A549 (cell line): Measurements from ENCODE around the gene ADAM12. TPM values are rescaled to one million over a fixed set of nuclear protein-coding genes. Genes with fewer than 3 reads are reported as not detected.

ENCODE experiments used
- ATAC-seq, 2 experiments: fragments of 200-7000 bp in 1 of 2; fragments of >200 bp in 1 of 2; cut with Nextera tagmentation in 1 of 2; cut with Tn5 transposase in 1 of 2; 3 replicates each; pipeline versions ENCODE4 v1.8.0 to v1.9.1; 2018 to 2020; ENCODE audit warnings: mild to moderate bottlenecking in 1 of 2, moderate library complexity in 1 of 2
- CTCF ChIA-PET: fragments of 300-600 bp; sonication (Branson Sonifier 250); formaldehyde crosslinking; extraction: SDS; loops from one replicate; lab custom pipeline; 2021; ENCODE audit warnings: antibody characterized with exemption, inconsistent platforms; lab: Yijun Ruan, JAX
- POLR2A ChIA-PET: fragments of 350-600 bp; formaldehyde crosslinking; extraction: SDS; loops from one replicate; lab custom pipeline; 2021; ENCODE audit warnings: antibody characterized with exemption, inconsistent platforms; lab: Yijun Ruan, JAX
- DNase-seq, 2 experiments: peaks; one replicate each; pipeline versions ENCODE4 v3.0.0 to v3.0.0-alpha.2; 2011 to 2016; ENCODE audit warnings: low read depth in 1 of 2, low spot score in 1 of 2
- FAIRE-seq: peaks from 2 replicates; lab custom pipeline; 2011; peaks lifted over from hg19 to GRCh38; lab: Jason Lieb, UNC
- H3K27ac ChIP-seq, 2 experiments: fragments of >200 bp; sonication (Bioruptor Twin); formaldehyde crosslinking; 3 replicates each; pipeline ENCODE4 v1.5.1; 2016 to 2017
- H3K4me1 ChIP-seq: fragments of >200 bp; sonication (Bioruptor Twin); formaldehyde crosslinking; 3 replicates; pipeline ENCODE4 v1.6.1; 2016
- H3K4me2 ChIP-seq: fragments of >200 bp; sonication (Bioruptor Twin); formaldehyde crosslinking; 3 replicates; pipeline ENCODE4 v1.6.1; 2016
- H3K4me3 ChIP-seq: fragments of >200 bp; sonication (Bioruptor Twin); formaldehyde crosslinking; 3 replicates; pipeline ENCODE4 v1.5.1; 2016
- H3K9me3 ChIP-seq: fragments of >200 bp; sonication (Bioruptor Twin); formaldehyde crosslinking; 3 replicates; pipeline ENCODE4 v1.6.1; 2016
- ATOH8 ChIP-seq: fragments of 250-450 bp; sonication (Bioruptor Pico); IDR thresholded peaks from 2 replicates; pipeline ENCODE4 v1.5.0; 2020; ENCODE audit warnings: low read depth, mild to moderate bottlenecking, moderate library complexity
- BHLHE40 ChIP-seq: IDR thresholded peaks from 2 replicates; pipeline ENCODE4 v1.6.1; 2012; ENCODE audit warnings: low read depth, low read length, inconsistent platforms
- CBX2 ChIP-seq: fragments of 200-600 bp; sonication (generic); IDR thresholded peaks from 2 replicates; pipeline ENCODE4 v1.6.1; 2016; ENCODE audit warnings: low read depth, mild to moderate bottlenecking, borderline replicate concordance
- CBX8 ChIP-seq: fragments of 200-600 bp; sonication (generic); IDR thresholded peaks from 2 replicates; pipeline ENCODE4 v1.6.1; 2016
- E2F6 ChIP-seq: IDR thresholded peaks from 2 replicates; pipeline ENCODE4 v1.6.1; 2012; ENCODE audit warnings: low read depth, borderline replicate concordance
- ELK1 ChIP-seq: fragments of 150-350 bp; IDR thresholded peaks from 2 replicates; pipeline ENCODE4 v1.6.1; 2014; ENCODE audit warnings: low read depth, mild to moderate bottlenecking, low read length
- EP300 ChIP-seq, 2 experiments: fragments of >200 bp; sonication (Bioruptor Twin); formaldehyde crosslinking; IDR thresholded peaks; 2 replicates in 1 of 2; 3 replicates in 1 of 2; pipeline ENCODE4 v1.6.1; 2016 to 2017
- ESRRA ChIP-seq: fragments of 150-350 bp; IDR thresholded peaks from 2 replicates; pipeline ENCODE4 v1.6.1; 2014; ENCODE audit warnings: mild to moderate bottlenecking, low read length, borderline replicate concordance
- FOXS1 ChIP-seq: fragments of 250-450 bp; sonication (Bioruptor Pico); IDR thresholded peaks from 2 replicates; pipeline ENCODE4 v1.5.0; 2020; ENCODE audit warnings: mild to moderate bottlenecking, moderate library complexity
- GATA3 ChIP-seq: IDR thresholded peaks from 2 replicates; pipeline ENCODE4 v1.6.1; 2012; ENCODE audit warnings: borderline replicate concordance
- HDAC2 ChIP-seq: fragments of 200-600 bp; sonication (generic); IDR thresholded peaks from 2 replicates; pipeline ENCODE4 v1.6.1; 2016
- HES2 ChIP-seq: fragments of >200 bp; sonication (Bioruptor Twin); formaldehyde crosslinking; IDR thresholded peaks from 2 replicates; pipeline ENCODE4 v1.6.1; 2016
- HOXB13 ChIP-seq: fragments of 250-450 bp; sonication (Bioruptor Pico); IDR thresholded peaks from 2 replicates; pipeline ENCODE4 v1.5.0; 2020; ENCODE audit warnings: low read depth, mild to moderate bottlenecking, moderate library complexity
- HOXB5 ChIP-seq: fragments of 250-450 bp; sonication (Bioruptor Pico); IDR thresholded peaks from 2 replicates; pipeline ENCODE4 v1.5.0; 2020; ENCODE audit warnings: mild to moderate bottlenecking, moderate library complexity
- JUN ChIP-seq, 2 experiments: fragments of >200 bp; sonication (Bioruptor Twin); formaldehyde crosslinking; IDR thresholded peaks; 2 replicates in 1 of 2; 3 replicates in 1 of 2; pipeline ENCODE4 v1.6.1; 2016 to 2017
- JUNB ChIP-seq: fragments of >200 bp; sonication (Bioruptor Twin); formaldehyde crosslinking; IDR thresholded peaks from 2 replicates; pipeline ENCODE4 v1.6.1; 2016
- KDM1A ChIP-seq: fragments of 200-600 bp; sonication (generic); IDR thresholded peaks from 2 replicates; pipeline ENCODE4 v1.6.1; 2016; ENCODE audit warnings: low read depth, mild to moderate bottlenecking
- KDM5A ChIP-seq: fragments of 200-600 bp; sonication (generic); IDR thresholded peaks from 2 replicates; pipeline ENCODE4 v1.6.1; 2016; ENCODE audit warnings: antibody characterized with exemption, mild to moderate bottlenecking
- MAFK ChIP-seq: fragments of 450-650 bp; IDR thresholded peaks from 2 replicates; pipeline ENCODE4 v1.6.1; 2014; ENCODE audit not compliant: partially characterized antibody
- MAX ChIP-seq: IDR thresholded peaks from 2 replicates; pipeline ENCODE4 v1.6.1; 2012
- NFE2L2 ChIP-seq: fragments of 150-350 bp; conservative IDR thresholded peaks from 2 replicates; pipeline ENCODE4 v1.6.1; 2014; ENCODE audit warnings: low read length
- NPAS2 ChIP-seq: fragments of 250-450 bp; sonication (Bioruptor Pico); IDR thresholded peaks from 2 replicates; pipeline ENCODE4 v1.8.0; 2022; ENCODE audit warnings: mild to moderate bottlenecking, moderate library complexity, borderline replicate concordance
- NR3C1 ChIP-seq: fragments of >200 bp; sonication (Bioruptor Twin); formaldehyde crosslinking; IDR thresholded peaks from 3 replicates; pipeline ENCODE4 v1.6.1; 2017
- RCOR1 ChIP-seq: fragments of 150-350 bp; IDR thresholded peaks from 2 replicates; pipeline ENCODE4 v1.6.1; 2014; ENCODE audit warnings: antibody characterized with exemption, low read length, low read depth
- RNF2 ChIP-seq: fragments of 200-600 bp; sonication (generic); IDR thresholded peaks from 2 replicates; pipeline ENCODE4 v1.6.1; 2016; ENCODE audit warnings: low read depth, mild to moderate bottlenecking, antibody characterized with exemption, moderate library complexity, borderline replicate concordance
- TFCP2L1 ChIP-seq: fragments of 250-450 bp; sonication (Bioruptor Pico); IDR thresholded peaks from 2 replicates; pipeline ENCODE4 v1.5.0; 2021; ENCODE audit warnings: mild to moderate bottlenecking
- TP53 ChIP-seq: fragments of 250-450 bp; sonication (Bioruptor Pico); IDR thresholded peaks from 2 replicates; pipeline ENCODE4 v1.5.0; 2021; ENCODE audit warnings: mild to moderate bottlenecking, moderate library complexity
- USF2 ChIP-seq: fragments of 450-650 bp; IDR thresholded peaks from 2 replicates; pipeline ENCODE4 v1.6.1; 2014; ENCODE audit warnings: antibody characterized with exemption
- ZC3H11A ChIP-seq: fragments of 450-650 bp; IDR thresholded peaks from 2 replicates; pipeline ENCODE4 v1.6.1; 2014; ENCODE audit warnings: antibody characterized with exemption, mild to moderate bottlenecking
- ZFP36 ChIP-seq: fragments of 450-650 bp; IDR thresholded peaks from 2 replicates; pipeline ENCODE4 v1.6.1; 2014; ENCODE audit warnings: borderline replicate concordance; ENCODE audit not compliant: partially characterized antibody
- ZNF302 ChIP-seq: fragments of 250-450 bp; sonication (Bioruptor Pico); IDR thresholded peaks from 2 replicates; pipeline ENCODE4 v1.9.0; 2021; ENCODE audit warnings: inconsistent platforms, mild to moderate bottlenecking, moderate library complexity
- WGBS: methylation state at CpG from one replicate; pipeline ENCODE4 v1.1.6; 2017; ENCODE audit errors: missing lambda C conversion rate; 5-methylcytosine and 5-hydroxymethylcytosine counted together
- polyA plus RNA-seq, 4 experiments: library from polyadenylated mRNA; depleted of rRNA in 3 of 4; stranded (reverse); fragments of >200 nt; fragmentation: RNase III in 1 of 4; extraction: RNeasy Plus Mini Kit Qiagen cat#74134 plus additional on column Dnase treatment in 1 of 4; gene quantifications; 2 replicates in 3 of 4; 3 replicates in 1 of 4; pipeline ENCODE4 v1.2.3, GENCODE V29; 2011 to 2017

The ADAM12 gene
- polyA plus RNA-seq, 2 of the 4 experiments (the other 2 are of a cell fraction) = 1.6 to 4.8 TPM

GRCh38 chr10:126203746-126204145, 184.5 kb downstream of the ADAM12 start:
- ATAC-seq (no peak), DNase-seq (no peak), FAIRE-seq (no peak)
- 92% methylated on average over 7 of the region's 7 CpGs for WGBS
- no peak overlapping the region for H3K4me3 ChIP-seq
- H3K4me1 ChIP-seq = peaks cover 21% of the 10 kb centered on the region
- H3K4me2 ChIP-seq = no peak overlapping the region
- ChIA-PET CTCF (interaction anchor here (0.7 to 1.5 kb wide), 4 partner anchors 44 to 269 kb away, joined by 3 to 4 read pairs (median 4); no protein-coding TSS in a partner anchor), POLR2A (no interaction called here)
- 0 out of 3 replicates have a peak, but pooled peaks cover 2% of the 10 kb centered on the region for H3K9me3 ChIP-seq
- TF ChIP-seq JUNB = no peak
- TF ChIP-seq BHLHE40 = no peak
- no peak for TF ChIP-seq RNF2
- TF ChIP-seq NFE2L2 = no peak
- no peak for TF ChIP-seq NPAS2 (CRISPR knock-in tag)
- no peak for TF ChIP-seq MAX
- no peak for TF ChIP-seq ESRRA
- TF ChIP-seq GATA3 = no peak
- no peak for TF ChIP-seq HES2
- no peak for TF ChIP-seq CBX8
- TF ChIP-seq ZFP36 = no peak
- no peak for TF ChIP-seq HDAC2
- TF ChIP-seq TP53 (CRISPR knock-in tag) = no peak
- TF ChIP-seq CBX2 = no peak
- H3K27ac ChIP-seq = peak overlapping the region; percentile 25 to 66; a peak in 4 of 6 replicates

- Histone ChIP-seq H3K4me2 (no peak overlapping the region), H3K27ac (peak overlapping the region in 1 of 2 experiments; percentile 15; a peak in 1 of 6 replicates), H3K9me3 (0 out of 3 replicates have a peak, but pooled peaks cover 2% of the 10 kb centered on the region), H3K4me3 (no peak overlapping the region), H3K4me1 (peaks cover 25% of the 10 kb centered on the region)
- FAIRE-seq = no peak
- 71% methylated on average over 8 of the region's 8 CpGs for WGBS
- TF ChIP-seq ZNF302 = no peak
- TF ChIP-seq ELK1 = no peak
- no peak for TF ChIP-seq NR3C1
- TF ChIP-seq EP300 (IDR thresholded peaks at IDR 0.05) = no peak
- no peak for TF ChIP-seq FOXS1 (CRISPR knock-in tag)
- no peak for ATAC-seq
- DNase-seq = no peak
- ChIA-PET CTCF (interaction anchor here (0.6 to 1.3 kb wide), 3 partner anchors 11 to 549 kb away, joined by 3 to 4 read pairs (median 3); no protein-coding TSS in a partner anchor), POLR2A (no interaction called here)
These were observed 186.7 kb downstream of the ADAM12 start for GRCh38 chr10:126201603-126202002.

GRCh38 chr10:126199221-126199998, 188.9 kb downstream of the ADAM12 start:
- Histone ChIP-seq H3K27ac (peak overlapping the region; percentile 59 to 80), H3K4me2 (peak overlapping the region; percentile 52), H3K9me3 (0 out of 3 replicates have a peak, but pooled peaks cover 2% of the 10 kb centered on the region), H3K4me1 (peaks cover 21% of the 10 kb centered on the region), H3K4me3 (no peak overlapping the region)
- CTCF ChIA-PET = interaction anchor here (1.2 to 1.9 kb wide), 3 partner anchors 188 to 218 kb away, joined by 3 to 5 read pairs (median 4); no protein-coding TSS in a partner anchor
- ATAC-seq = peak; percentile 94 to 96
- 29% methylated on average over 13 of the region's 13 CpGs for WGBS
- POLR2A ChIA-PET = no interaction called here
- peak; percentile 85 to 92 for DNase-seq
- FAIRE-seq = peak; percentile 39
- peak; percentile 17 to 58; a peak in 2 of 5 replicates for TF ChIP-seq EP300 (IDR thresholded peaks at IDR 0.05)
- 0 out of 2 replicates have a peak, but pooled peaks have one; percentile 53 for TF ChIP-seq ATOH8
- TF ChIP-seq NPAS2 (CRISPR knock-in tag) = no peak
- peak in 1 of 2 experiments; percentile 66; a peak in 2 of 5 replicates for TF ChIP-seq JUN (IDR thresholded peaks at IDR 0.05)
- TF ChIP-seq RNF2 = no peak
- no peak for TF ChIP-seq KDM1A
- TF ChIP-seq TFCP2L1 (CRISPR knock-in tag) = no peak
- TF ChIP-seq USF2 = peak; percentile 92
- TF ChIP-seq HOXB13 (CRISPR knock-in tag) = 0 out of 2 replicates have a peak, but pooled peaks have one; percentile 35
- TF ChIP-seq E2F6 = peak; percentile 55; the same call in 1 of the 2 replicates
- TF ChIP-seq NFE2L2 = peak; percentile 90
- no peak for TF ChIP-seq KDM5A
- no peak for TF ChIP-seq RCOR1
- TF ChIP-seq HOXB5 (CRISPR knock-in tag) = peak; percentile 77
- no peak for TF ChIP-seq ZC3H11A
- TF ChIP-seq GATA3 = peak; percentile 85
- TF ChIP-seq JUNB = peak; percentile 88
- TF ChIP-seq MAFK = peak; percentile 98
